H1 (cell line): ENCODE results near the gene AHNAK2. TPM values are rescaled to one million over a fixed set of nuclear protein-coding genes. Genes with fewer than 3 reads are reported as not detected.
"Not testable (repeated sequence)": the region's sequence is repeated elsewhere in the genome, so short reads cannot be mapped to it uniquely, and the experiment has no call there.

ENCODE experiments used
- CTCF ChIA-PET: fragments of 300-600 bp; sonication (Branson Sonifier 250); formaldehyde crosslinking; loops from one replicate; lab custom pipeline; 2021; ENCODE audit not compliant: partially characterized antibody; lab: Charles Lee
- POLR2A ChIA-PET: fragments of 300-600 bp; sonication (Branson Sonifier 250); formaldehyde crosslinking; loops from one replicate; lab custom pipeline; 2021; ENCODE audit warnings: inconsistent platforms; ENCODE audit not compliant: partially characterized antibody; lab: Charles Lee
- DNase-seq, 2 experiments: peaks; one replicate each; pipeline versions ENCODE4 v3.0.0 to v3.0.0-alpha.2; 2010 to 2022; ENCODE audit warnings: low spot score in 2 of 2, low read depth in 1 of 2, mixed read lengths in 1 of 2
- FAIRE-seq: peaks from 2 replicates; lab custom pipeline; 2011; peaks lifted over from hg19 to GRCh38; lab: Jason Lieb, UNC
- H2AFZ ChIP-seq: 2 replicates; pipeline ENCODE4 v1.8.1; 2012; ENCODE audit warnings: low read length, inconsistent platforms
- H2AK5ac ChIP-seq: 2 replicates; pipeline ENCODE4 v1.6.1; 2013; ENCODE audit warnings: low read depth, low read length
- H2BK120ac ChIP-seq: replicated peaks from 2 replicates; pipeline ENCODE3; 2013; ENCODE audit warnings: low read depth, low read length, inconsistent platforms
- H2BK12ac ChIP-seq: 2 replicates; pipeline ENCODE4 v1.6.1; 2013; ENCODE audit warnings: low read depth, low read length
- H2BK15ac ChIP-seq: 2 replicates; pipeline ENCODE4 v1.6.1; 2013; ENCODE audit warnings: low read length
- H2BK20ac ChIP-seq: 2 replicates; pipeline ENCODE4 v1.6.1; 2013; ENCODE audit warnings: low read length
- H2BK5ac ChIP-seq: 2 replicates; pipeline ENCODE4 v1.6.1; 2013; ENCODE audit warnings: low read depth, low read length
- H3K14ac ChIP-seq: 2 replicates; pipeline ENCODE4 v1.6.1; 2013; ENCODE audit warnings: inconsistent platforms; ENCODE audit not compliant: insufficient read length
- H3K18ac ChIP-seq: 2 replicates; pipeline ENCODE4 v1.6.1; 2013; ENCODE audit warnings: low read length; ENCODE audit errors: extremely low read depth
- H3K23ac ChIP-seq: 2 replicates; pipeline ENCODE4 v1.6.1; 2013; ENCODE audit warnings: inconsistent platforms; ENCODE audit not compliant: insufficient read length
- H3K23me2 ChIP-seq: 2 replicates; pipeline ENCODE4 v1.6.1; 2013; ENCODE audit warnings: low read depth, low read length
- H3K27ac ChIP-seq: 2 replicates; pipeline ENCODE4 v1.6.1; 2011; ENCODE audit warnings: low read depth, low read length, inconsistent platforms
- H3K27me3 ChIP-seq, 4 experiments: replicated peaks in 1 of 4; 1 replicate in 1 of 4; 2 replicates in 3 of 4; pipeline versions ENCODE4 v1.6.1 to v1.8.1; 2011 to 2013; ENCODE audit warnings: low read length in 3 of 4, mild to moderate bottlenecking in 3 of 4, inconsistent platforms in 2 of 4, mixed read lengths in 2 of 4, moderate library complexity in 1 of 4; ENCODE audit not compliant: control insufficient read depth in 3 of 4, insufficient read depth in 3 of 4; ENCODE audit errors: extremely low read depth in 1 of 4
- H3K36me3 ChIP-seq, 4 experiments: 2 replicates each; pipeline versions ENCODE4 v1.6.1 to v1.8.1; 2011 to 2013; ENCODE audit warnings: mild to moderate bottlenecking in 4 of 4, low read length in 3 of 4, moderate library complexity in 2 of 4, control low read depth in 1 of 4, inconsistent platforms in 1 of 4; ENCODE audit not compliant: insufficient read depth in 4 of 4, control insufficient read depth in 2 of 4
- H3K4ac ChIP-seq: replicated peaks from 2 replicates; pipeline ENCODE3; 2013; ENCODE audit warnings: low read length, low read depth, mixed read lengths, inconsistent platforms; ENCODE audit not compliant: insufficient read length
- H3K4me1 ChIP-seq, 4 experiments: replicated peaks in 1 of 4; 1 replicate in 1 of 4; 2 replicates in 3 of 4; pipeline versions ENCODE4 v1.6.1 to v1.8.1; 2011 to 2013; ENCODE audit warnings: low read length in 3 of 4, inconsistent platforms in 2 of 4, mixed read lengths in 1 of 4; ENCODE audit not compliant: insufficient read depth in 4 of 4, control insufficient read depth in 3 of 4
- H3K4me2 ChIP-seq, 2 experiments: 2 replicates each; pipeline versions ENCODE4 v1.6.1 to v1.8.1; 2011 to 2013; ENCODE audit warnings: low read depth in 2 of 2, low read length in 2 of 2, control low read depth in 1 of 2, inconsistent platforms in 1 of 2, mild to moderate bottlenecking in 1 of 2; ENCODE audit not compliant: insufficient read depth in 1 of 2
- H3K4me3 ChIP-seq, 4 experiments: fragments of 200-600, 300-600 bp in 1 of 4; sonication (generic), shearing (Covaris generic), sonication (Bioruptor Twin) in 1 of 4; 2 replicates each; pipeline versions ENCODE4 v1.5.1 to v1.8.1; 2011 to 2016; ENCODE audit warnings: low read length in 4 of 4, low read depth in 3 of 4, control low read depth in 2 of 4, inconsistent platforms in 2 of 4, mild to moderate bottlenecking in 2 of 4, mixed read lengths in 1 of 4, moderate library complexity in 1 of 4; ENCODE audit not compliant: insufficient read depth in 2 of 4; ENCODE audit errors: extremely low read depth in 1 of 4
- H3K56ac ChIP-seq: replicated peaks from 2 replicates; pipeline ENCODE3; 2013; ENCODE audit warnings: low read depth, mild to moderate bottlenecking, mixed read lengths, low read length, inconsistent platforms; ENCODE audit not compliant: insufficient read length
- H3K79me1 ChIP-seq: 2 replicates; pipeline ENCODE4 v1.6.1; 2013; ENCODE audit warnings: low read depth, low read length, control low read depth
- H3K79me2 ChIP-seq, 2 experiments: 2 replicates each; pipeline versions ENCODE4 v1.6.1 to v1.8.1; 2012 to 2013; ENCODE audit warnings: low read length in 2 of 2, mild to moderate bottlenecking in 2 of 2, inconsistent platforms in 1 of 2; ENCODE audit not compliant: insufficient read depth in 2 of 2, control insufficient read depth in 1 of 2
- H3K9ac ChIP-seq, 4 experiments: replicated peaks in 1 of 4; 1 replicate in 1 of 4; 2 replicates in 3 of 4; pipeline versions ENCODE4 v1.6.1 to v1.8.1; 2011 to 2013; ENCODE audit warnings: low read depth in 3 of 4, low read length in 3 of 4, control low read depth in 2 of 4, mild to moderate bottlenecking in 2 of 4, moderate library complexity in 2 of 4, inconsistent platforms in 1 of 4; ENCODE audit errors: extremely low read depth in 1 of 4
- H3K9me3 ChIP-seq, 2 experiments: 2 replicates each; pipeline versions ENCODE4 v1.6.1 to v1.8.1; 2012 to 2013; ENCODE audit warnings: mild to moderate bottlenecking in 2 of 2, moderate library complexity in 2 of 2, control low read depth in 1 of 2, inconsistent platforms in 1 of 2, low read depth in 1 of 2, low read length in 1 of 2, mixed read lengths in 1 of 2; ENCODE audit not compliant: insufficient read depth in 2 of 2
- H4K20me1 ChIP-seq, 2 experiments: replicated peaks in 1 of 2; 2 replicates each; pipeline versions ENCODE3 to v1.8.1; 2011 to 2013; ENCODE audit warnings: inconsistent platforms in 2 of 2, low read length in 2 of 2, mild to moderate bottlenecking in 1 of 2; ENCODE audit not compliant: insufficient read depth in 2 of 2, control insufficient read depth in 1 of 2
- H4K5ac ChIP-seq: 2 replicates; pipeline ENCODE4 v1.6.1; 2013; ENCODE audit warnings: low read length, low read depth, mixed read lengths, inconsistent platforms; ENCODE audit not compliant: insufficient read length
- H4K8ac ChIP-seq: 2 replicates; pipeline ENCODE4 v1.8.0; 2013; ENCODE audit warnings: mild to moderate bottlenecking, moderate library complexity, low read length, inconsistent platforms; ENCODE audit not compliant: insufficient read depth; ENCODE audit errors: extremely low read depth
- H4K91ac ChIP-seq: replicated peaks from 2 replicates; pipeline ENCODE3; 2013; ENCODE audit warnings: low read length, mixed read lengths, inconsistent platforms; ENCODE audit not compliant: insufficient read length
- WGBS, 2 experiments: shearing (Covaris generic) in 1 of 2; methylation state at CpG; one replicate each; pipeline versions ENCODE4 v1.1.6 to v1.1.7; 2013 to 2015; ENCODE audit warnings: low lambda C conversion rate in 2 of 2, mixed read lengths in 2 of 2, inconsistent platforms in 1 of 2, low coverage in 1 of 2, missing lambda C conversion rate in 1 of 2; ENCODE audit not compliant: insufficient replicate concordance in 2 of 2, insufficient coverage in 1 of 2, insufficient read length in 1 of 2; ENCODE audit errors: extremely low coverage in 1 of 2, missing lambda C conversion rate in 1 of 2; 5-methylcytosine and 5-hydroxymethylcytosine counted together
- polyA plus RNA-seq, 7 experiments: library from polyadenylated mRNA; depleted of rRNA in 3 of 7; stranded (reverse) in 5 of 7; unstranded in 2 of 7; fragments of >200 nt in 5 of 7; fragments of 200-250 nt in 2 of 7; gene quantifications; 1 replicate in 5 of 7; 2 replicates in 1 of 7; 4 replicates in 1 of 7; pipeline versions ENCODE4 v1.2.1 to v1.2.3, GENCODE V29; 2011 to 2013; ENCODE audit warnings: missing spikeins in 2 of 7, mixed read lengths in 2 of 7
- total RNA-seq: library from RNA; stranded (reverse); fragmentation: NEBNext Ultra II Directional; extraction: Animal tissue kit (Norgen Biotek cat#: 25700); gene quantifications from 2 replicates; pipeline ENCODE4 v1.2.1, GENCODE V29; 2021

Gene AHNAK2
- total and polyA plus RNA-seq, 2 of the 8 experiments (the other 6 are each of a cell fraction or from before 2014, with no cell fraction given) = 0.95 to 2.0 TPM

DNA sequence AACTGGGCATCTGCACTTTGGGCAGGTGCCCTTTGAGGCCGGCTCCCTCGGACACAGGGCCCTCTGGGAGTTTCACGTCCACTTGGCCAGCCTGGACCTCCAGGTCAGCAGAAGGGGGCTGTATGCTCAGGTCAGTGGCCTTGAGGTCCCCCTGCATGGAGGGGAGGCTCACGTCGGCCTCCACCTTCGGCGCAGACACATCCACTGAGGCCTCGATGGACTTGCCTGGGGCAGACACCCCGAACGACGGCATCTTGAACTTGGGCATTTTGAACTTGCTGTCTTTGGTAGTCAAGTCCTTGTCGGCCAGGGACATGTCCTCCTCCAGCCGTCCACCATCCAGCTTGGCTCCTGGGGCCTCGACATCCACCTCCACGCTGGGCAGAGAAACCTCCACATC, 27.5 kb downstream of the AHNAK2 start:
- H3K56ac ChIP-seq, H3K79me1 ChIP-seq, H3K18ac ChIP-seq, H3K4me2 ChIP-seq, H3K4me3 ChIP-seq, H3K23ac ChIP-seq, H2BK120ac ChIP-seq, H3K27ac ChIP-seq, H2BK15ac ChIP-seq, H3K36me3 ChIP-seq, H3K27me3 ChIP-seq, H4K20me1 ChIP-seq, FAIRE-seq, POLR2A ChIA-PET, CTCF ChIA-PET, H4K8ac ChIP-seq, H3K4me1 ChIP-seq, H4K5ac ChIP-seq, DNase-seq, H2AFZ ChIP-seq, H3K23me2 ChIP-seq, H3K14ac ChIP-seq, H3K4ac ChIP-seq, H3K79me2 ChIP-seq, H3K9ac ChIP-seq, H2AK5ac ChIP-seq, H4K91ac ChIP-seq, H2BK5ac ChIP-seq, H2BK12ac ChIP-seq, H2BK20ac ChIP-seq: not testable (repeated sequence)
- 74% methylated on average over 7 of the region's 15 CpGs; no CpG with 5 or more reads in 1 of the 2 experiments for WGBS, 2 experiments
- H3K9me3 ChIP-seq = peaks cover 0 to 53% of the 10 kb centered on the region in 2 experiments; a peak in 1 of 4 replicates
